PC-3 (cell line): ENCODE measurements around the gene PIK3C3. TPM values are rescaled to one million over a fixed set of nuclear protein-coding genes. Genes with fewer than 3 reads are reported as not detected.
A peak's percentile ranks its signal among the peaks of the same experiment; 100 is the strongest.

Experiments used
- ATAC-seq: fragments of 200-7000 bp; cut with Tn5 transposase; 2 replicates; pipeline ENCODE4 v1.9.1; 2020; ENCODE audit warnings: mild to moderate bottlenecking, moderate library complexity
- BruUV-seq: library from RNA; stranded (reverse); fragments of 400-500 nt; replicated peaks from 2 replicates; lab custom pipeline; 2021; lab: Mats Ljungman, UMichigan
- CTCF ChIA-PET: fragments of 300-600 bp; sonication (Branson Sonifier 250); formaldehyde crosslinking; loops from one replicate; lab custom pipeline; 2022; ENCODE audit warnings: antibody characterized with exemption; lab: Charles Lee
- POLR2A ChIA-PET: fragments of 300-600 bp; sonication (Branson Sonifier 250); formaldehyde crosslinking; loops from one replicate; lab custom pipeline; 2022; ENCODE audit warnings: antibody characterized with exemption; ENCODE audit not compliant: unreplicated experiment; lab: Charles Lee
- DNase-seq: peaks from one replicate; pipeline ENCODE4 v3.0.0-alpha.2; 2015
- H2AFZ ChIP-seq: fragments of 300-600 bp; sonication (generic); 2 replicates; pipeline ENCODE4 v1.6.0; 2016; ENCODE audit warnings: antibody characterized with exemption, low read length
- H3F3A ChIP-seq: fragments of 300-600 bp; sonication (generic); one replicate; pipeline ENCODE4 v1.6.0; 2017; ENCODE audit warnings: antibody characterized with exemption, low read length, control low read depth, mild to moderate bottlenecking; ENCODE audit not compliant: unreplicated experiment
- H3K27ac ChIP-seq: fragments of 300-600 bp; sonication (generic); 2 replicates; pipeline ENCODE4 v1.5.1; 2016; ENCODE audit warnings: mild to moderate bottlenecking, low read length
- H3K27me3 ChIP-seq: fragments of 300-600 bp; sonication (generic); 2 replicates; pipeline ENCODE4 v1.6.1; 2016; ENCODE audit warnings: low read length, mixed read lengths
- H3K36me3 ChIP-seq: fragments of 300-600 bp; sonication (generic); 2 replicates; pipeline ENCODE4 v1.6.1; 2016; ENCODE audit warnings: low read depth, mixed run types, low read length, mixed read lengths
- H3K4me1 ChIP-seq: fragments of 300-600 bp; sonication (generic); 2 replicates; pipeline ENCODE4 v1.5.1; 2016; ENCODE audit warnings: low read length; ENCODE audit not compliant: insufficient read depth
- H3K4me2 ChIP-seq: fragments of 300-600 bp; sonication (generic); 2 replicates; pipeline ENCODE4 v1.6.0; 2016; ENCODE audit warnings: low read length
- H3K4me3 ChIP-seq: fragments of 300-600 bp; sonication (generic); 2 replicates; pipeline ENCODE4 v1.5.1; 2016; ENCODE audit warnings: mild to moderate bottlenecking, low read length, mixed read lengths
- H3K79me2 ChIP-seq: fragments of 300-600 bp; sonication (generic); 2 replicates; pipeline ENCODE4 v1.6.1; 2017; ENCODE audit warnings: low read length, mixed read lengths
- H3K9ac ChIP-seq: fragments of 300-600 bp; sonication (generic); 2 replicates; pipeline ENCODE4 v1.6.0; 2016; ENCODE audit warnings: mild to moderate bottlenecking, low read length
- H3K9me2 ChIP-seq: fragments of 300-600 bp; sonication (generic); replicated peaks from 2 replicates; pipeline ENCODE4 v1.6.1; 2016; ENCODE audit warnings: mixed run types, low read length, mixed read lengths
- H3K9me3 ChIP-seq: fragments of 300-600 bp; sonication (generic); 2 replicates; pipeline ENCODE4 v1.6.1; 2016; ENCODE audit warnings: low read length, mixed read lengths
- H4K20me1 ChIP-seq: fragments of 300-600 bp; sonication (generic); 2 replicates; pipeline ENCODE4 v1.6.1; 2016; ENCODE audit warnings: low read length, mixed read lengths
- EZH2 ChIP-seq: fragments of 300-600 bp; sonication (generic); IDR thresholded peaks from one replicate; pipeline ENCODE4 v1.6.1; 2017; ENCODE audit warnings: antibody characterized with exemption, mild to moderate bottlenecking, low read length; ENCODE audit not compliant: unreplicated experiment
- EZH2phosphoT487 ChIP-seq: fragments of 300-600 bp; sonication (generic); IDR thresholded peaks from 2 replicates; pipeline ENCODE4 v1.6.1; 2018; ENCODE audit warnings: mild to moderate bottlenecking, antibody characterized with exemption, low read length, borderline replicate concordance
- intact Hi-C: fragments of 100-400 bp; cut with micrococcal nuclease; formaldehyde crosslinking; loops from 2 replicates; pipeline ENCODE4 v1.9.0; 2023
- total RNA-seq: library from RNA; depleted of rRNA; stranded (reverse); fragments of >200 nt; gene quantifications from 2 replicates; pipeline ENCODE4 v1.2.3, GENCODE V29; 2014
- TF ChIP-seq, protein P1 (sequence below): fragments of 300-600 bp; sonication (generic); conservative IDR thresholded peaks from 2 replicates; pipeline ENCODE4 v1.5.1; 2017; ENCODE audit warnings: antibody characterized with exemption, low read depth, mild to moderate bottlenecking, low read length

Gene PIK3C3
- total RNA-seq, 1 experiment from 2014 or later, result 25.9 TPM

- Histone ChIP-seq H3K9me3 (no peaks in the 10 kb centered on the region), H3K4me3 (no peak overlapping the region), H4K20me1 (no peaks in the 10 kb centered on the region), H3K27me3 (no peaks in the 10 kb centered on the region), H3K27ac (no peak overlapping the region), H3K36me3 (no peaks in the 10 kb centered on the region), H2AFZ (no peak overlapping the region), H3F3A (no peaks in the 10 kb centered on the region), H3K79me2 (no peaks in the 10 kb centered on the region), H3K9ac (no peak overlapping the region), H3K4me2 (no peak overlapping the region), H3K4me1 (no peaks in the 10 kb centered on the region), H3K9me2 (no peaks in the 10 kb centered on the region)
- intact Hi-C loops, result no loop called here
- ChIA-PET CTCF (interaction anchor here (0.7 kb wide), 1 partner anchor 10 kb away, joined by 6 read pairs; no protein-coding TSS in a partner anchor), POLR2A (no interaction called here)
- TF ChIP-seq EZH2phosphoT487, result no peak
- TF ChIP-seq, protein P1, sequence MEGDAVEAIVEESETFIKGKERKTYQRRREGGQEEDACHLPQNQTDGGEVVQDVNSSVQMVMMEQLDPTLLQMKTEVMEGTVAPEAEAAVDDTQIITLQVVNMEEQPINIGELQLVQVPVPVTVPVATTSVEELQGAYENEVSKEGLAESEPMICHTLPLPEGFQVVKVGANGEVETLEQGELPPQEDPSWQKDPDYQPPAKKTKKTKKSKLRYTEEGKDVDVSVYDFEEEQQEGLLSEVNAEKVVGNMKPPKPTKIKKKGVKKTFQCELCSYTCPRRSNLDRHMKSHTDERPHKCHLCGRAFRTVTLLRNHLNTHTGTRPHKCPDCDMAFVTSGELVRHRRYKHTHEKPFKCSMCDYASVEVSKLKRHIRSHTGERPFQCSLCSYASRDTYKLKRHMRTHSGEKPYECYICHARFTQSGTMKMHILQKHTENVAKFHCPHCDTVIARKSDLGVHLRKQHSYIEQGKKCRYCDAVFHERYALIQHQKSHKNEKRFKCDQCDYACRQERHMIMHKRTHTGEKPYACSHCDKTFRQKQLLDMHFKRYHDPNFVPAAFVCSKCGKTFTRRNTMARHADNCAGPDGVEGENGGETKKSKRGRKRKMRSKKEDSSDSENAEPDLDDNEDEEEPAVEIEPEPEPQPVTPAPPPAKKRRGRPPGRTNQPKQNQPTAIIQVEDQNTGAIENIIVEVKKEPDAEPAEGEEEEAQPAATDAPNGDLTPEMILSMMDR, result peak; percentile 52
- DNase-seq (peak; percentile 27), ATAC-seq (no peak; the same call in 1 of the 2 replicates)
- no TSS peak for BruUV-seq
Measured at GRCh38 chr18:42030586-42031182, 75.7 kb downstream of the PIK3C3 start.

DNA sequence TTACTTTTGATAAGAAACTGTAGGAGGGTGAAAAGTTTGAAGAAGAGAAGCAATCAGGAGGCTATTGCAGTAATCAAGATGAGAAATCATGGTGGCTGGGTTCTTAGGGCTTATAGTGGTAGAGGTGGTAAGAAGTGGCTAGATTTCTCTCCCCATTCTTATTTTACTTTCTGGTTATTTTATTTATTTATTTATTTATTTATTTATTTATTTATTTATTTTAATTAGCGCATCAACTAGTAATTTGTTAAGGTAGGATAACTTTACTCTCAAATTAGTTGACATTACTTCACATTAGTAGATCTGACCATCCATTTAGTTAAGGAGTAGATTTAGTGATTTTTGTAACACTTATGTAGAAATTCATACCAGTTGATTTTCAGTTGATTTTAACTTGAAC lies 77.4 kb downstream of the PIK3C3 start:
- Histone ChIP-seq H3F3A (no peaks in the 10 kb centered on the region), H3K4me2 (no peak overlapping the region), H3K4me3 (no peak overlapping the region), H4K20me1 (no peaks in the 10 kb centered on the region), H3K9ac (no peak overlapping the region), H3K36me3 (no peaks in the 10 kb centered on the region), H3K9me2 (no peaks in the 10 kb centered on the region), H3K9me3 (no peaks in the 10 kb centered on the region), H3K79me2 (no peaks in the 10 kb centered on the region), H3K4me1 (no peaks in the 10 kb centered on the region), H2AFZ (no peak overlapping the region), H3K27me3 (no peaks in the 10 kb centered on the region), H3K27ac (no peak overlapping the region)
- intact Hi-C loops, result no loop called here
- POLR2A ChIA-PET, result no interaction called here
- no peak for TF ChIP-seq EZH2
- TF ChIP-seq EZH2phosphoT487, result no peak
- TF ChIP-seq, protein P1, result no peak
- BruUV-seq, result no TSS peak
- CTCF ChIA-PET, result no interaction called here
- ATAC-seq (no peak), DNase-seq (no peak)

GRCh38 chr18:42033137-42033810 lies 78.2 kb downstream of the PIK3C3 start:
- Histone ChIP-seq H3K27ac (no peak overlapping the region), H3K4me1 (no peaks in the 10 kb centered on the region), H3K9me3 (no peaks in the 10 kb centered on the region), H3K4me2 (no peak overlapping the region), H3K9me2 (no peaks in the 10 kb centered on the region), H3K36me3 (no peaks in the 10 kb centered on the region), H3K4me3 (no peak overlapping the region), H4K20me1 (no peaks in the 10 kb centered on the region), H2AFZ (no peak overlapping the region), H3F3A (no peaks in the 10 kb centered on the region), H3K79me2 (no peaks in the 10 kb centered on the region), H3K9ac (no peak overlapping the region), H3K27me3 (no peaks in the 10 kb centered on the region)
- no peak for TF ChIP-seq EZH2
- no peak for TF ChIP-seq EZH2phosphoT487
- TF ChIP-seq, protein P1, result no peak
- CTCF ChIA-PET, result no interaction called here
- no peak for ATAC-seq
- intact Hi-C loops, result no loop called here
- POLR2A ChIA-PET, result no interaction called here
- no TSS peak for BruUV-seq
- DNase-seq, result no peak
